Measurements from ENCODE around the gene ANXA11.

DNA sequence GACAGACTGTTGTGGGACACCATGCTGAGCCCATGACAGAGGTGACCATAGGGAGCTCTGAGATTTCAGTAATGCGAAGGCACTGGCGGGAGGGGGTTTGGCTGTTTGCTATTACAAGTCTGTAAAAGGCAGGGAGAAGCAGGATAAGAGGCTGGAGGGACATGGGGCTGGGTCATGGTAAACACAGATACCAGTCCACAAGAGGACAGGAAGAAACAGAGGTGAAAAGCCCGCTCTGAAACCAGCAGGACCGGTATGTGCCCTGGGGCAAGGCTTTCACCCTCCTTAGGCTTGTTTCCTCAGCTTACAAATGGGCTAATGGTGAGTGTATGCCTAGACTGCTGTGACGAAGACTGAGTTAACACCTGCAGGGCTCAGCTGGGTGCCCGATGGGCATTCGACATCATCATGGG is 34.1 kb downstream of the ANXA11 start:
- no peak for TF ChIP-seq ZNF324 (tag by site-specific recombination; IDR thresholded peaks at IDR 0.05)
- no peak for TF ChIP-seq ZNF24 (tag by site-specific recombination; IDR thresholded peaks at IDR 0.05)
- no peak for TF ChIP-seq CTCF (tag by site-specific recombination; IDR thresholded peaks at IDR 0.05)
- no peak for TF ChIP-seq ZNF629 (tag by site-specific recombination; IDR thresholded peaks at IDR 0.05)
- TF ChIP-seq ATF2 (tag by site-specific recombination; IDR thresholded peaks at IDR 0.05; ENCODE audit: low read depth), result no peak
- no peak for TF ChIP-seq ZNF501 (tag by site-specific recombination; IDR thresholded peaks at IDR 0.05)
- no peak for TF ChIP-seq HOXA7 (CRISPR knock-in tag; IDR thresholded peaks at IDR 0.05; ENCODE audit: borderline replicate concordance)
- TF ChIP-seq ZFP41 (tag by site-specific recombination; IDR thresholded peaks at IDR 0.05; ENCODE audit: borderline replicate concordance), result no peak
- no peak for TF ChIP-seq SP2 (tag by site-specific recombination; IDR thresholded peaks at IDR 0.05)
- no peak for TF ChIP-seq ZNF174 (tag by site-specific recombination; IDR thresholded peaks at IDR 0.05)
- no peak for TF ChIP-seq REST (tag by site-specific recombination; IDR thresholded peaks at IDR 0.05)
- no peak for TF ChIP-seq ZFHX2 (tag by site-specific recombination; conservative IDR thresholded peaks at IDR 0.05)
- no peak for TF ChIP-seq KLF10 (tag by site-specific recombination; IDR thresholded peaks at IDR 0.05)

Measured in HEK293 (cell line).